ENCODE data around the gene TSSK6.

TSSK6 gene

GRCh38 chr19:19530889-19531288 lies 15.5 kb upstream of the TSSK6 start:
- DNase-seq: no peak

DNA sequence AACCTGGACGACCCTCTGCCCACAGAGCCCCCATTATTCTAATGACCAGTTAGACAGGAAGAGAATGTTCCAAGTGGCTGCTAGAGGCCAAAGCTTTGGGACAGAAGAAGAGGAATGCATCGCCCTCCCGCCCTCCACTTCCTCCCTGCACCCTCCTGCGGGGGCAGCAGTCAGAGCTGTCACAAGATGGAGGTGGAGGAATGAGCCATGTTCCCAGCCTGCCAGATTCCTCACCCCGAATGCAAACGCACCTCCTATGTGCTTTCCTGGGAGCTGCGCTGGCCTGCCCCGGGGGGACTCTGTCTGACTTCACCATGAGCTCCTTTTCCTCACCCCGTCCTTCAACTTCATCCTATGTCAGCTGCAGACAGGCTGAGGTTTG lies 15.1 kb upstream of the TSSK6 start:
- DNase-seq: no peak

- no peak for DNase-seq
Measured at GRCh38 chr19:19529783-19530422, 14.6 kb upstream of the TSSK6 start.

- DNase-seq: no peak
Measured at GRCh38 chr19:19528721-19529490, 13.6 kb upstream of the TSSK6 start, which contains the start of gene YJEFN3. Gene YJEFN3 (plus strand): TSS chr19:19528911. CDS start chr19:19528933, 22 bp downstream.

DNA sequence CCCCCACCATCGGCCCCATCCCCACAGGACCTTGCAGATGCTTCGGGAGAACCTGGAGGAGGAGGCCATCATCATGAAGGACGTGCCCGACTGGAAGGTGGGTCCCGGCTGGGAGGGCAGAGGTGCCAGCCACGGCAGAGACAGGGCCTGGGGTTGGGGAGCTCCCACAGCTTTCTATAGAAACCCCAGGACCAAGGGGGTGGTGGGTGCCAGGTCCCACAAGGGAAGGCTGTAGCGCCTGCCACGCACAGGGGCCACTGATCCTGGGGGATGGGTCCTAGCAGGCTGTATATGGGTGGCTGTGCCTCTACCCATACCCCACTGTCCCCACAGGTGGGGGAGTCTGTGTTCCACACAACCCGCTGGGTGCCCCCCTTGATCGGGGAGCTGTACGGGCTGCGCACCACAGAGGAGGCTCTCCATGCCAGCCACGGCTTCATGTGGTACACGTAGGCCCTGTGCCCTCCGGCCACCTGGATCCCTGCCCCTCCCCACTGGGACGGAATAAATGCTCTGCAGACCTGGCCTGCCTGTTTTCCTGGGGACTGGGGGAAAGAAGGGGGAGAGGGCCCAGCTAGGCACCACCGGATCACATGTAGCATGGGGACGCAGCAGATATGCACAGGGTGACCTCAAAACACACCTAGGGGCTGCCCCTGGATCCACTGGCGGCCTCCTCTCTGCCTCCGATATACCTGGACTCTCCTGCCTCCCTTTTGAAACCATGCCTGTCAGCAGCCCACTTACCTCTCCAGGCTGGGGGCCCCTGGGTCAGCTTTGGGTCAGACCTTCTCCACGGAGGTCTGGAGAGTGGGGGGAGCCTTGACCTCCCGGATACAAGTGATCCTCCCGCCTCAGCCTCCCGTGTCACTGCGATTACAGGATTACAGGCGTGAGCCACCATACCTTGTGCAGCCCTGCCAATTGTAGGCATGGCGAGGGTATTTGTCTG lies 12.6 kb upstream of the TSSK6 start:
- no peak for DNase-seq

DNA sequence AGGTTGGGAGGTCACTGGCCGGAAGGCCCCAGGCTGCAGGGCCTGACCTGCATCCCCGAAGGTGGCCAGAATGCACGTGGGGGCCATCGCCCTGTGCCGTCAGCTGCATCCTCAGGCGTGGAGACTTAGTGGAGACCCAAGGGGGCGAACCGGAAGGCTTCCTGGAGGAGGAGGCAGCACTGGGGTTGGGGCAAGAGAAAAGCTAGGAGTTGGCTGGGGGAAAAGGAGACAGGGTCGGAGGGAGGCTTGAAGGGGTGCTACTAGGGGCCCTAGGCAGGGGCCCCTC lies 12.0 kb upstream of the TSSK6 start:
- DNase-seq: no peak

DNA sequence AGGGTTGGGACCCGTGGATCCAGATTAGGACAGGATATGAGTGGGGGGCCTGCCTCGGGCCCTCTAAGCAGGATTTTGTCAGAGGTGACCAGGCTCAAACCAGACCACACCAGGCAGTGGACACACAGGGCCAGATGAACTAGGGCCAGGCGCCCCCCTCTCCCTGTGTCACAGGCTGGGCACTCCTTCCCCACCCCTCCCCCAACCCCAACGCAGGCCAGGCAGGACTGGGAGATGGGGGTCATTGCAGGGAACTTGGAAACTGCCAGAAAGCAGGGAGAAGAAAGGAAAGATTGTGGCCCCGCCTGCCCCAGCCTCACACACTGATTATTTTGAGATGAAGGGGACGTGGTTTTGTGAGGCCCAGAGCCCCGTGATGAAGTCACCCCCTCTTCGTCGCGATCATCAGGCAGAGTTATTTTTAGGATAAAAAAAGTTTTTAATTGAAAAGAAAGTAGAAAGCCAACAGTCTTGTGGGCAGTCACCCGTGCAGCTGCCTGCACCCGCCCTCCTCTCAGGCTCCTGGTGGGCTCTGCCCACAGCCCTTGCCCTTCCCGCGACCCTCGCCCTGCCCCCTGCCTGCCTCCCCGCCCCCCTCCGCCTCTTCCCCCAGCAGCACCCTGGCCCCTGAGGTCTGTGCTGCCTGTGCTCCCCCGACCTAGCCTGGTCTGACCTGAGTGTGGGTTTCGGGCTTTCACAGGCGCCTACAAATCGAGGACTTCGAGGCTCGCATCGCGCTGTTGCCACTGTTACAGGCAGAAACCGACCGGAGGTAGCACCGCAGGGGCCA lies 11.4 kb upstream of the TSSK6 start:
- no peak for DNase-seq

- DNase-seq: no peak
Measured at GRCh38 chr19:19525611-19526380, 10.4 kb upstream of the TSSK6 start.

- no peak for DNase-seq
Measured at GRCh38 chr19:19524053-19524452, 8.7 kb upstream of the TSSK6 start.

DNA sequence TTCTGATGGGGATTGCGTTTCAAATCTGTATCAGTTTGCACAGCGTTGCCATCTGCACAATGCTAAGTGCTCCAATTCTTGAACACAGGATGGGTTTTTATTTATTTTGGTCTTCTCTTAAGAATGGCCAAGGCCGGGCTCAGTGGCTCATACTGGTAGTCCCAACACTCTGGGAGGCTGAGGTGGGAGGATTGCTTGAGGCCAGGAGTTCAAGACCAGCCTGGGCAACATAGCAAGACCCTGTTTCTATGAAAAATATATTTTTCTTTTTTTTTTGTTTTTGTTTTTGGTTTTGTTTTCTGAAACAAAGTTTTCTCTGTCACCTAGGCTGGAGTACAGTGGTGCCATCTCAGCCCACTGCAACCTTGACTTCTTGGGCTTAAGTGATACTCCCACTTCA lies 7.8 kb upstream of the TSSK6 start:
- DNase-seq: no peak

DNA sequence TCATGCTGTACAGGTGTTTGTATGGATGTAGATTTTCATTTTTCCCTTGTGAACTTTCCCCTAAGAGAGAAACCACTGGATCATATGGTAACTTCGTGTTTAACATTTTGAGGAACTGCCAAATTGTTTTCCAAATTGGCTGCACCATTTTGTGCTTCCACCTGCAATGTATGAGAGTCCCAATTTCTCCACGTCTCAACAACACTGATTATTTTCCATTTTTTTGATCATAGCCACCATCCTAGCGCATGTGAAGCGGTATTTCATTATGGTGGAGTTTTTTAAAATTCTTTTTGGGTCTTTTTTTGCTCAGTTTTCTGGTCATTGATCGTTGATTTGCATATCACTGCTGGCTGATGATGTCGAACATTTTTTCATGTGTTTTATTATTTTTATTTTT lies 5.6 kb upstream of the TSSK6 start:
- DNase-seq: no peak

GRCh38 chr19:19517235-19517619 lies 1.9 kb upstream of the TSSK6 start:
- DNase-seq: no peak

GRCh38 chr19:19515642-19516519 lies 533 bp upstream of the TSSK6 start, which contains the start of gene NDUFA13:
Gene NDUFA13 (plus strand): TSS chr19:19516225. CDS start chr19:19516239, 14 bp downstream.
- peak; percentile 88 for DNase-seq

DNA sequence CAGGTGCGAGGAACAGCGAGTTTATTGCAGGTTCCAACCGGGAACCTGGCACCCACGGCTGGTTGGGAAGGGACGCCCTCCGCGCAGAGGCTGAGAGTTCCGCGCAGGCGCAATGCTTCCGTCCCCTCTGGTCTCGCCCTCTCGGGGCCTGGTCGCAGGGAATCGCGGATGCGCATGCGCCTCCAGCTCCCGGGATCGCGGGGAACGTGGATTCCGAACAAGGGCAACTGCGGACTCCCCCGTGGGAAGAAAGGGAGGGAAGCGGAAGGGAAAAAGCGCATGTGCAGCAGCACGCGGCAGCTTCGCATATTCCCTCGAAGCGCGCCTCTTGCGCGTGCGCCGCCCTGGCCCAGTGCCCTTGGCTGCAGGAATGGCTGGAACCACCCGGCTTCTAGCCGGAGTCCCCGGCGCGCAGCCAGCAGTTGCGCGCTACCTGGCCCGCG lies 1.1 kb downstream of the TSSK6 start:
- no peak for DNase-seq

- DNase-seq: no peak
Measured at GRCh38 chr19:19513682-19514081, 1.7 kb downstream of the TSSK6 start.

GRCh38 chr19:19510432-19510831 lies 4.9 kb downstream of the TSSK6 start:
- no peak for DNase-seq

DNA sequence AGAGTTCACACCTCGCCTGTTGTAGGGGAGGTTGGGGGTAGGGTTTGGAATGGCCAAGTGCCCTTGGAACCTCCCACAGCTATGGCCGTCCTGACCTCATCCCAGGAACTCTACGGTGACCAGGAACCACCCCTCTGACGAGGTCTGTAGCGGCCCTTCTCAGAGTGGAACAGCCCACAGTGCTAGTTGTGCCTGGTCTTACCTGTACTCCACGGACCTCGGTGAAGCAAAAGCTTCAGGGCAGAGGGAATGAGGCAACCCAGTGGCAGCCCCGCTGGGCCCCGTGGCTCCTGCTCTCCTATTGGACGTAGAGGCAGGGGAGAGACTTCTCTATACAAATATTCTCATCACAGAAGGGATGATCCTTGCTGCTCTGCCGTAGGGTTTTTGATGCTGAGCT lies 7.1 kb downstream of the TSSK6 start:
- no peak for DNase-seq

GRCh38 chr19:19507354-19507753 lies 8.0 kb downstream of the TSSK6 start:
- DNase-seq: no peak

- DNase-seq: no peak
Measured at GRCh38 chr19:19506592-19506991, 8.8 kb downstream of the TSSK6 start.

DNA sequence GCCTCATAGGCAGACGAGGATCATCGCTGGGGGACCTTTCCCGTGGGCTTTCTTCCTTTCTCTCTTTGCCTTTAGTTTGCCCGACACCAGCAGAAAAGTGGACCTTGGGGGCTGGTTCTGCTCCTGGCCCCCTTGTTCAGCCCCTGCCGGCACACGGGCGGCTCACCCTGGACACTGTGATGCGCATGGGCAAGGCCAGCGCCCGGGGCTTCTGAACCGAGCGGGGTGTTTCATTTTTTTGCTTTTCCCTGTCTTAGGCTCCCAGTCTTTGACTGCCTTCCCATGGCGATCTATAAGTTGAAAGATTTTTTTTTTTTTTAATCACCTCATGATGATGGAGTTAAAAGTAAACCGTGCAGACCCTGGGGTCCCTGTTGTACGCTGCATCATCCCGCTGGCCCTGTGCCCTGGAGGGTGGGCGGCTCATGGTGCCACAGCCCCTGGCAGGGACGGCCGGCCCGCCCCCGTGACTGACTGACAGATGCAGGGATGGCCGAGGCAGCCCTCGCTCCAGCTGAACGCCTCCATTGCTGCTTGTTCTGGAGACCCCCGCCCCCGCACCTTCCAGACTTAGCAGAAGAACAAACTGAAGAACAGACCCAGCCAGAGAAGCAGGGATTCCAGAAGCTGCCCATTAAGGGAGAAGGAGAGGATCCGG lies 9.6 kb downstream of the TSSK6 start:
- DNase-seq: no peak
